Pancreas (tissue), 10 donors: Measurements from ENCODE around the gene F2R. TPM values are rescaled to one million over a fixed set of nuclear protein-coding genes. Genes with fewer than 3 reads are reported as not detected.

Experiments used
- ATAC-seq, 4 donors: fragments of 200-7000 bp; cut with Tn5 transposase; one replicate each; pipeline versions ENCODE4 v1.8.0 to v1.9.1; 2020; ENCODE audit warnings: mild to moderate bottlenecking in 4 of 4, moderate library complexity in 4 of 4
- DNase-seq, 6 donors: peaks; one replicate each; pipeline ENCODE4 v3.0.0-alpha.2; 2020
- FAIRE-seq: peaks from 2 replicates; lab custom pipeline; 2012; peaks lifted over from hg19 to GRCh38; lab: Jason Lieb, UNC
- H3K27ac ChIP-seq, 4 donors: fragments of 200-600 bp; sonication (generic); 1 replicate in 3 of 4; 2 replicates in 1 of 4; pipeline versions ENCODE4 v1.5.0 to v1.8.0; 2020
- H3K27me3 ChIP-seq, 4 donors: fragments of 200-600 bp; one replicate each; pipeline ENCODE4 v1.8.0; 2021
- H3K36me3 ChIP-seq, 3 donors: fragments of 200-600 bp; sonication (generic) in 1 of 3; one replicate each; pipeline versions ENCODE4 v1.5.0 to v1.8.0; 2020 to 2021
- H3K4me1 ChIP-seq, 3 donors: fragments of 200-600 bp; one replicate each; pipeline ENCODE4 v1.8.0; 2021
- H3K4me3 ChIP-seq, 4 donors: fragments of 200-600 bp; sonication (generic) in 2 of 4; one replicate each; pipeline versions ENCODE4 v1.5.0 to v1.8.0; 2020 to 2021
- H3K9me3 ChIP-seq, 4 donors: fragments of 200-600 bp; one replicate each; pipeline ENCODE4 v1.8.0; 2021
- CTCF ChIP-seq, 4 donors: fragments of 200-600 bp; sonication (generic) in 3 of 4; IDR thresholded peaks; one replicate each; pipeline versions ENCODE4 v1.5.0 to v1.8.0; 2021; ENCODE audit warnings: antibody characterized with exemption in 4 of 4
- WGBS, 2 donors: extraction: QIAGEN DNeasy Blood & Tissue Kit; methylation state at CpG; one replicate each; pipeline ENCODE4 v1.1.7; 2013; 5-methylcytosine and 5-hydroxymethylcytosine counted together
- intact Hi-C, 3 donors: fragments of 100-400 bp; cut with DNase I; formaldehyde crosslinking; loops; one replicate each; pipeline versions ENCODE4 v1.11.1 to v1.14.2; 2022
- polyA plus RNA-seq, 2 donors: library from polyadenylated mRNA; stranded (reverse); fragments of 200-250 nt; gene quantifications; one replicate each; pipeline ENCODE4 v1.2.3, GENCODE V29; 2013
- total RNA-seq, 6 donors: library from RNA; stranded (reverse); fragmentation: NEBNext Ultra II Directional in 4 of 6; extraction: Animal tissue kit (Norgen Biotek cat#: 25700) in 4 of 6; gene quantifications; one replicate each; pipeline versions ENCODE4 v1.2.1 to v1.2.4, GENCODE V29; 2021 to 2023
- donor health status: healthy with polysubstance abuse.
- donor health status: DM: no; HTN: no; CAD: no; lungs with moderate emphysema.
- donor health status: DM: no; HTN: no; CAD: no.
- donor health status: control.
- donor health status: control.
- donor health status: Bipolar disorder and iron deficiency.
- donor health status: DM: yes; HTN: yes; CAD: no.
- donor health status: DM: no; HTN: no; CAD: no.
- donor health status: DM: no; HTN: no; CAD: no.
- donor health status: DM: yes; HTN: yes; CAD: no.

F2R gene
- total and polyA plus RNA-seq, 8 donors = 0.38 to 15.0 (median 1.7) TPM

- intact Hi-C loops = no loop called here
- H3K4me1 ChIP-seq = no peaks in the 10 kb centered on the region
- H3K4me3 ChIP-seq = no peak overlapping the region
- no peak for ATAC-seq
- no peaks in the 10 kb centered on the region for H3K27me3 ChIP-seq
- no peak for TF ChIP-seq CTCF (IDR thresholded peaks at IDR 0.05)
- H3K36me3 ChIP-seq = peaks cover 0 to 7% (median 0%) of the 10 kb centered on the region in 3 donors
- DNase-seq = no peak
- H3K9me3 ChIP-seq = no peaks in the 10 kb centered on the region
- WGBS, 2 donors = 96% methylated on average over 3 of the region's 3 CpGs
- no peak for FAIRE-seq
- no peak overlapping the region for H3K27ac ChIP-seq
Measured at GRCh38 chr5:76685704-76686103, 30.2 kb upstream of the F2R start.

GRCh38 chr5:76688212-76688611, 27.7 kb upstream of the F2R start:
- no peak for DNase-seq
- no peak for TF ChIP-seq CTCF (IDR thresholded peaks at IDR 0.05)
- H3K36me3 ChIP-seq = peaks cover 0 to 7% (median 0%) of the 10 kb centered on the region in 3 donors
- no peak for ATAC-seq
- H3K27me3 ChIP-seq = no peaks in the 10 kb centered on the region
- FAIRE-seq = no peak
- WGBS, 2 donors = 95 to 97% methylated on average over 1 of the region's 1 CpG
- H3K9me3 ChIP-seq = no peaks in the 10 kb centered on the region
- intact Hi-C loops = no loop called here
- H3K4me3 ChIP-seq = no peak overlapping the region
- H3K4me1 ChIP-seq = no peaks in the 10 kb centered on the region
- no peak overlapping the region for H3K27ac ChIP-seq

GRCh38 chr5:76688836-76689235, 27.1 kb upstream of the F2R start:
- WGBS, 2 donors = 84 to 85% methylated on average over 3 of the region's 3 CpGs
- Histone ChIP-seq H3K27ac (no peak overlapping the region), H3K4me1 (no peaks in the 10 kb centered on the region), H3K36me3 (peaks cover 0 to 7% (median 4%) of the 10 kb centered on the region in 3 donors), H3K4me3 (no peak overlapping the region), H3K9me3 (no peaks in the 10 kb centered on the region), H3K27me3 (no peaks in the 10 kb centered on the region)
- TF ChIP-seq CTCF (IDR thresholded peaks at IDR 0.05) = no peak
- FAIRE-seq = no peak
- no peak for ATAC-seq
- no peak for DNase-seq
- intact Hi-C loops = no loop called here

GRCh38 chr5:76689321-76690036, 26.4 kb upstream of the F2R start:
- H3K36me3 ChIP-seq = peaks cover 0 to 7% (median 5%) of the 10 kb centered on the region in 3 donors
- FAIRE-seq (no peak), DNase-seq (no peak), ATAC-seq (peak in 1 of 4 donors; percentile 26)
- no peaks in the 10 kb centered on the region for H3K4me1 ChIP-seq
- 96 to 97% methylated on average over 3 of the region's 3 CpGs for WGBS, 2 donors
- TF ChIP-seq CTCF (IDR thresholded peaks at IDR 0.05) = no peak
- intact Hi-C loops = no loop called here
- no peaks in the 10 kb centered on the region for H3K27me3 ChIP-seq
- no peak overlapping the region for H3K27ac ChIP-seq
- H3K4me3 ChIP-seq = no peak overlapping the region
- H3K9me3 ChIP-seq = no peaks in the 10 kb centered on the region

- no peak for DNase-seq
- H3K4me1 ChIP-seq = no peaks in the 10 kb centered on the region
- H3K27ac ChIP-seq = no peak overlapping the region
- no peak for FAIRE-seq
- H3K27me3 ChIP-seq = no peaks in the 10 kb centered on the region
- intact Hi-C loops = no loop called here
- TF ChIP-seq CTCF (IDR thresholded peaks at IDR 0.05) = no peak
- no peak overlapping the region for H3K4me3 ChIP-seq
- peaks cover 0 to 5% (median 3%) of the 10 kb centered on the region in 3 donors for H3K36me3 ChIP-seq
- WGBS, 2 donors = 90 to 98% methylated on average over 3 of the region's 3 CpGs
- no peak for ATAC-seq
- H3K9me3 ChIP-seq = no peaks in the 10 kb centered on the region
Measured at GRCh38 chr5:76690037-76690679, 25.8 kb upstream of the F2R start.
